Effector CD4-positive, alpha-beta T cell (primary cell): Measurements from ENCODE around the gene DENND1B.

ENCODE experiments used
- DNase-seq: peaks from one replicate; pipeline ENCODE4 v3.0.0-alpha.2; 2020

DENND1B gene

GRCh38 chr1:197463142-197463541, 312.1 kb downstream of the DENND1B start:
- DNase-seq: no peak

GRCh38 chr1:197462539-197462938, 312.7 kb downstream of the DENND1B start:
- DNase-seq: no peak
